ENCODE data around the gene NSMCE1.

The NSMCE1 gene

GRCh38 chr16:27223701-27224100 lies 44.9 kb downstream of the NSMCE1 start:
- no peaks in the 10 kb centered on the region for H3K27me3 ChIP-seq (ENCODE audit: insufficient read depth, poor library complexity, severe bottlenecking)
- TF ChIP-seq SPI1 (IDR thresholded peaks at IDR 0.05; ENCODE audit: borderline replicate concordance, low read depth) (no peak), CTCF (IDR thresholded peaks at IDR 0.05; ENCODE audit: insufficient read depth, low read length) (no peak), GABPA (IDR thresholded peaks at IDR 0.05; ENCODE audit: low read depth) (no peak), REST (IDR thresholded peaks at IDR 0.05; ENCODE audit: insufficient replicate concordance, low read depth) (no peak), POLR2AphosphoS5 (IDR thresholded peaks at IDR 0.05; ENCODE audit: low read depth) (no peak)
- H3K27ac ChIP-seq (replicated peaks): no peak overlapping the region
- no peak overlapping the region for H3K4me3 ChIP-seq (replicated peaks; ENCODE audit: insufficient read depth, low read length)
- DNase-seq (ENCODE audit: low read depth in 1 of 2, low spot score in 1 of 2): no peak

GRCh38 chr16:27223226-27223610 lies 45.4 kb downstream of the NSMCE1 start:
- Histone ChIP-seq H3K27me3 (ENCODE audit: insufficient read depth, poor library complexity, severe bottlenecking) (no peaks in the 10 kb centered on the region), H3K27ac (replicated peaks) (no peak overlapping the region), H3K4me3 (replicated peaks; ENCODE audit: insufficient read depth, low read length) (no peak overlapping the region)
- TF ChIP-seq SPI1 (IDR thresholded peaks at IDR 0.05; ENCODE audit: borderline replicate concordance, low read depth) (no peak), GABPA (IDR thresholded peaks at IDR 0.05; ENCODE audit: low read depth) (no peak), REST (IDR thresholded peaks at IDR 0.05; ENCODE audit: insufficient replicate concordance, low read depth) (no peak), CTCF (IDR thresholded peaks at IDR 0.05; ENCODE audit: insufficient read depth, low read length) (no peak), POLR2AphosphoS5 (IDR thresholded peaks at IDR 0.05; ENCODE audit: low read depth) (no peak)
- no peak for DNase-seq (ENCODE audit: low read depth in 1 of 2, low spot score in 1 of 2)

GRCh38 chr16:27222249-27223225 lies 46.0 kb downstream of the NSMCE1 start:
- H3K4me3 ChIP-seq (replicated peaks; ENCODE audit: insufficient read depth, low read length): no peak overlapping the region
- no peak for DNase-seq (ENCODE audit: low read depth in 1 of 2, low spot score in 1 of 2)
- TF ChIP-seq POLR2AphosphoS5 (IDR thresholded peaks at IDR 0.05; ENCODE audit: low read depth) (no peak), GABPA (IDR thresholded peaks at IDR 0.05; ENCODE audit: low read depth) (no peak), REST (IDR thresholded peaks at IDR 0.05; ENCODE audit: insufficient replicate concordance, low read depth) (no peak), SPI1 (IDR thresholded peaks at IDR 0.05; ENCODE audit: borderline replicate concordance, low read depth) (no peak), CTCF (IDR thresholded peaks at IDR 0.05; ENCODE audit: insufficient read depth, low read length) (no peak)
- H3K27ac ChIP-seq (replicated peaks): no peak overlapping the region
- H3K27me3 ChIP-seq (ENCODE audit: insufficient read depth, poor library complexity, severe bottlenecking): no peaks in the 10 kb centered on the region
